H9 (cell line): ENCODE measurements around the gene TEX261. TPM values are rescaled to one million over a fixed set of nuclear protein-coding genes. Genes with fewer than 3 reads are reported as not detected.

Source experiments
- DNase-seq: peaks from one replicate; pipeline ENCODE4 v3.0.0-alpha.2; 2017
- H2AFZ ChIP-seq: one replicate; pipeline ENCODE4 v1.6.1; 2013; ENCODE audit warnings: mild to moderate bottlenecking, low read length, control low read depth, moderate library complexity
- H2AK5ac ChIP-seq: 2 replicates; pipeline ENCODE4 v1.6.1; 2013; ENCODE audit warnings: low read length, control low read depth, mixed read lengths; ENCODE audit not compliant: insufficient read length
- H2BK120ac ChIP-seq: one replicate; pipeline ENCODE4 v1.6.1; 2013; ENCODE audit warnings: low read depth, mild to moderate bottlenecking, low read length, control low read depth, inconsistent platforms; ENCODE audit not compliant: poor library complexity, severe bottlenecking
- H2BK12ac ChIP-seq: 2 replicates; pipeline ENCODE4 v1.6.1; 2013; ENCODE audit warnings: low read length, control low read depth, mixed read lengths, low read depth; ENCODE audit not compliant: insufficient read length
- H2BK15ac ChIP-seq: 2 replicates; pipeline ENCODE4 v1.6.1; 2013; ENCODE audit warnings: low read depth, low read length, control low read depth
- H2BK20ac ChIP-seq: one replicate; pipeline ENCODE4 v1.6.1; 2013; ENCODE audit warnings: low read depth, mild to moderate bottlenecking, low read length, control low read depth, inconsistent platforms; ENCODE audit not compliant: poor library complexity, severe bottlenecking
- H2BK5ac ChIP-seq: 2 replicates; pipeline ENCODE4 v1.6.1; 2013; ENCODE audit warnings: low read length, control low read depth, mixed read lengths; ENCODE audit not compliant: insufficient read length
- H3K14ac ChIP-seq: 2 replicates; pipeline ENCODE4 v1.6.1; 2013; ENCODE audit warnings: low read length, control low read depth; ENCODE audit not compliant: insufficient read depth
- H3K18ac ChIP-seq: 2 replicates; pipeline ENCODE4 v1.6.1; 2013; ENCODE audit warnings: low read depth, mild to moderate bottlenecking, mixed read lengths, low read length, control low read depth; ENCODE audit not compliant: insufficient read length
- H3K23ac ChIP-seq: 2 replicates; pipeline ENCODE4 v1.6.1; 2013; ENCODE audit warnings: low read length, control low read depth, mixed read lengths, low read depth; ENCODE audit not compliant: insufficient read length
- H3K23me2 ChIP-seq: 2 replicates; pipeline ENCODE4 v1.6.1; 2013; ENCODE audit warnings: low read depth, mild to moderate bottlenecking, mixed read lengths, low read length, control low read depth; ENCODE audit not compliant: insufficient read length, poor library complexity, severe bottlenecking
- H3K27ac ChIP-seq: 2 replicates; pipeline ENCODE4 v1.5.1; 2013; ENCODE audit warnings: low read length, control low read depth, mixed read lengths, low read depth; ENCODE audit not compliant: insufficient read length
- H3K27me3 ChIP-seq: 2 replicates; pipeline ENCODE4 v1.6.1; 2013; ENCODE audit warnings: low read length, control low read depth, inconsistent platforms; ENCODE audit not compliant: insufficient read depth
- H3K4ac ChIP-seq: 2 replicates; pipeline ENCODE4 v1.6.1; 2013; ENCODE audit warnings: low read depth, mild to moderate bottlenecking, control low read depth, inconsistent platforms, low read length, moderate library complexity
- H3K4me1 ChIP-seq: 2 replicates; pipeline ENCODE4 v1.6.1; 2013; ENCODE audit warnings: low read length, control low read depth, inconsistent platforms; ENCODE audit not compliant: insufficient read depth
- H3K4me2 ChIP-seq: 2 replicates; pipeline ENCODE4 v1.6.1; 2013; ENCODE audit warnings: low read length, control low read depth, mixed read lengths; ENCODE audit not compliant: insufficient read length, insufficient read depth
- H3K56ac ChIP-seq: 2 replicates; pipeline ENCODE4 v1.6.1; 2013; ENCODE audit warnings: low read depth, mild to moderate bottlenecking, mixed read lengths, low read length, control low read depth; ENCODE audit not compliant: insufficient read length
- H3K79me1 ChIP-seq: 2 replicates; pipeline ENCODE4 v1.6.1; 2013; ENCODE audit warnings: low read depth, mild to moderate bottlenecking, moderate library complexity, low read length, control low read depth, inconsistent platforms; ENCODE audit not compliant: insufficient read depth, poor library complexity, severe bottlenecking
- H3K79me2 ChIP-seq: 2 replicates; pipeline ENCODE4 v1.6.1; 2013; ENCODE audit warnings: low read length, control low read depth, inconsistent platforms; ENCODE audit not compliant: insufficient read depth
- H3K9ac ChIP-seq: 2 replicates; pipeline ENCODE4 v1.6.1; 2013; ENCODE audit warnings: low read length, control low read depth, mixed read lengths; ENCODE audit not compliant: insufficient read length; ENCODE audit errors: extremely low read depth
- H3K9me3 ChIP-seq: one replicate; pipeline ENCODE4 v1.6.1; 2013; ENCODE audit warnings: low read depth, low read length, inconsistent platforms; ENCODE audit not compliant: control insufficient read depth
- H3T11ph ChIP-seq: one replicate; pipeline ENCODE4 v1.6.1; 2013; ENCODE audit warnings: mild to moderate bottlenecking, low read length, control low read depth, inconsistent platforms
- H4K20me1 ChIP-seq: one replicate; pipeline ENCODE4 v1.6.1; 2013; ENCODE audit not compliant: control insufficient read depth, insufficient read length, insufficient read depth
- H4K5ac ChIP-seq: 2 replicates; pipeline ENCODE4 v1.6.1; 2013; ENCODE audit warnings: low read depth, mild to moderate bottlenecking, mixed read lengths, low read length, control low read depth; ENCODE audit not compliant: insufficient read length
- H4K8ac ChIP-seq: replicated peaks from 2 replicates; pipeline ENCODE4 v1.6.1; 2013; ENCODE audit warnings: low read length, control low read depth, mixed read lengths, low read depth; ENCODE audit not compliant: insufficient read length
- H4K91ac ChIP-seq: 2 replicates; pipeline ENCODE4 v1.6.1; 2013; ENCODE audit warnings: low read depth, mild to moderate bottlenecking, moderate library complexity, mixed read lengths, low read length, control low read depth; ENCODE audit not compliant: insufficient read length
- H3K27ac Mint-ChIP-seq, 3 experiments: 2 replicates in 2 of 3; 3 replicates in 1 of 3; pipeline ENCODE4 v1.8.0; 2020 to 2021; ENCODE audit warnings: mixed read lengths in 3 of 3, mild to moderate bottlenecking in 1 of 3, moderate library complexity in 1 of 3
- H3K27me3 Mint-ChIP-seq: 2 replicates; pipeline ENCODE4 v1.8.0; 2021; ENCODE audit warnings: low read depth, mild to moderate bottlenecking, moderate library complexity, mixed read lengths
- H3K36me3 Mint-ChIP-seq, 3 experiments: 2 replicates in 2 of 3; 3 replicates in 1 of 3; pipeline ENCODE4 v1.8.0; 2020 to 2021; ENCODE audit warnings: low read depth in 3 of 3, mixed read lengths in 3 of 3; ENCODE audit not compliant: insufficient read depth in 1 of 3
- H3K4me1 Mint-ChIP-seq, 2 experiments: 2 replicates each; pipeline ENCODE4 v1.8.0; 2020; ENCODE audit warnings: mixed read lengths in 2 of 2
- H3K4me3 Mint-ChIP-seq, 2 experiments: 2 replicates in 1 of 2; 3 replicates in 1 of 2; pipeline ENCODE4 v1.8.0; 2020 to 2021; ENCODE audit warnings: mild to moderate bottlenecking in 2 of 2, mixed read lengths in 2 of 2, moderate library complexity in 1 of 2
- H3K9me3 Mint-ChIP-seq, 2 experiments: 2 replicates in 1 of 2; 3 replicates in 1 of 2; pipeline ENCODE4 v1.8.0; 2020; ENCODE audit warnings: mild to moderate bottlenecking in 2 of 2, mixed read lengths in 2 of 2, moderate library complexity in 1 of 2
- WGBS: extraction: QIAGEN DNeasy Blood & Tissue Kit; methylation state at CpG from one replicate; pipeline ENCODE4 v1.1.7; 2013; ENCODE audit warnings: missing lambda C conversion rate, low lambda C conversion rate, mixed read lengths; ENCODE audit not compliant: insufficient read length; ENCODE audit errors: extremely low coverage; 5-methylcytosine and 5-hydroxymethylcytosine counted together
- total RNA-seq: library from RNA; stranded (reverse); gene quantifications from 2 replicates; pipeline ENCODE4 v1.2.1, GENCODE V29; 2021
- TF ChIP-seq, protein P1 (sequence below): fragments of 200-600 bp; sonication (generic); conservative IDR thresholded peaks from 3 replicates; pipeline ENCODE4 v1.8.0; 2021; ENCODE audit warnings: antibody characterized with exemption, mild to moderate bottlenecking

TEX261 gene
- total RNA-seq, 1 experiment from 2014 or later = 19.2 TPM

DNA sequence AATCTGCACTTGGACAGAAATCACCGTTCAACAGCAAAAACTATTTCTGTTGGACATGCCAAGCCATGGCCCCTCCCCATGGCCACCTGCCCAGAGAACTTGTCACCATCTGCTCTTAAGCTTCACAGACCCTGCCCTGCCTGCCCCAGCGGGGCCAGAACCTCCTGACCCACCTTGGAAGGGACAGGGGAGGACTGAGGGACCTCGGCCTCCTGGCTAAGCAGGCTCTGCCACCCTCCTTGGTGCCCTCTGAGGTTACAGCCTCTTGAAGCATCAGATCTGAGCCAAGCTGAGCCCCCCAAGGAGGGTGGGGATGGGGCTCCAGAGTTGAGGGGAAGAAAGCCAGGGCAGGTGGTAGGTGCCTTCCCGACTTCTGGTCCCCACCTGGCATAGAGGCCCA is 6.5 kb downstream of the TEX261 start:
- TF ChIP-seq, protein P1, sequence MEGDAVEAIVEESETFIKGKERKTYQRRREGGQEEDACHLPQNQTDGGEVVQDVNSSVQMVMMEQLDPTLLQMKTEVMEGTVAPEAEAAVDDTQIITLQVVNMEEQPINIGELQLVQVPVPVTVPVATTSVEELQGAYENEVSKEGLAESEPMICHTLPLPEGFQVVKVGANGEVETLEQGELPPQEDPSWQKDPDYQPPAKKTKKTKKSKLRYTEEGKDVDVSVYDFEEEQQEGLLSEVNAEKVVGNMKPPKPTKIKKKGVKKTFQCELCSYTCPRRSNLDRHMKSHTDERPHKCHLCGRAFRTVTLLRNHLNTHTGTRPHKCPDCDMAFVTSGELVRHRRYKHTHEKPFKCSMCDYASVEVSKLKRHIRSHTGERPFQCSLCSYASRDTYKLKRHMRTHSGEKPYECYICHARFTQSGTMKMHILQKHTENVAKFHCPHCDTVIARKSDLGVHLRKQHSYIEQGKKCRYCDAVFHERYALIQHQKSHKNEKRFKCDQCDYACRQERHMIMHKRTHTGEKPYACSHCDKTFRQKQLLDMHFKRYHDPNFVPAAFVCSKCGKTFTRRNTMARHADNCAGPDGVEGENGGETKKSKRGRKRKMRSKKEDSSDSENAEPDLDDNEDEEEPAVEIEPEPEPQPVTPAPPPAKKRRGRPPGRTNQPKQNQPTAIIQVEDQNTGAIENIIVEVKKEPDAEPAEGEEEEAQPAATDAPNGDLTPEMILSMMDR = no peak
- Histone ChIP-seq H2AK5ac (no peak overlapping the region), H3K23me2 (no peaks in the 10 kb centered on the region), H4K20me1 (no peaks in the 10 kb centered on the region), H2BK5ac (no peak overlapping the region), H2BK20ac (no peak overlapping the region), H4K8ac (no peak overlapping the region), H3K4ac (no peak overlapping the region), H3K14ac (no peak overlapping the region), H3K56ac (no peak overlapping the region), H2AFZ (no peak overlapping the region), H3K4me1 (no peaks in the 10 kb centered on the region), H4K5ac (no peak overlapping the region), H3T11ph (no peak overlapping the region), H3K9ac (no peak overlapping the region), H4K91ac (no peak overlapping the region), H3K23ac (no peak overlapping the region), H3K27ac (no peak overlapping the region), H2BK12ac (no peak overlapping the region), H3K79me1 (no peaks in the 10 kb centered on the region), H2BK120ac (no peak overlapping the region), H3K9me3 (no peaks in the 10 kb centered on the region), H3K27me3 (no peaks in the 10 kb centered on the region), H3K4me2 (no peak overlapping the region), H3K18ac (no peak overlapping the region), H2BK15ac (no peak overlapping the region), H3K79me2 (0 out of 2 replicates have a peak, but pooled peaks cover 3% of the 10 kb centered on the region)
- Mint-ChIP-seq H3K36me3 (peaks cover 1 to 38% (median 30%) of the 10 kb centered on the region in 3 experiments; a peak in 4 of 7 replicates), H3K4me3 (no peak overlapping the region), H3K27ac (no peak overlapping the region), H3K9me3 (no peaks in the 10 kb centered on the region), H3K27me3 (peaks cover 6% of the 10 kb centered on the region; the same call in 1 of the 2 replicates), H3K4me1 (peaks cover 7 to 8% of the 10 kb centered on the region in 2 experiments)
- peak; percentile 12 for DNase-seq
- WGBS = no CpG with 5 or more reads among the region's 4 CpGs
